HT-29 (cell line): ENCODE data around the gene ARHGAP28. TPM values are rescaled to one million over a fixed set of nuclear protein-coding genes. Genes with fewer than 3 reads are reported as not detected.
"Not testable (repeated sequence)": the region's sequence is repeated elsewhere in the genome, so short reads cannot be mapped to it uniquely, and the experiment has no call there.

Source experiments
- DNase-seq: peaks from one replicate; pipeline ENCODE4 v3.0.0-alpha.2; 2015; ENCODE audit warnings: low spot score
- total RNA-seq: library from RNA; depleted of rRNA; stranded (reverse); fragments of >200 nt; shearing (Covaris generic); gene quantifications from 2 replicates; pipeline ENCODE4 v1.2.3, GENCODE V29; 2014

The ARHGAP28 gene
- total RNA-seq, 1 experiment from 2014 or later, result not detected

- no peak for DNase-seq
These were observed 89.8 kb downstream of the ARHGAP28 start for GRCh38 chr18:6819332-6819731.

GRCh38 chr18:6820314-6820713, 90.8 kb downstream of the ARHGAP28 start:
- DNase-seq, result no peak

GRCh38 chr18:6821356-6821755, 91.8 kb downstream of the ARHGAP28 start:
- DNase-seq, result no peak

GRCh38 chr18:6827161-6827560, 97.6 kb downstream of the ARHGAP28 start:
- not testable (repeated sequence) for DNase-seq

DNA sequence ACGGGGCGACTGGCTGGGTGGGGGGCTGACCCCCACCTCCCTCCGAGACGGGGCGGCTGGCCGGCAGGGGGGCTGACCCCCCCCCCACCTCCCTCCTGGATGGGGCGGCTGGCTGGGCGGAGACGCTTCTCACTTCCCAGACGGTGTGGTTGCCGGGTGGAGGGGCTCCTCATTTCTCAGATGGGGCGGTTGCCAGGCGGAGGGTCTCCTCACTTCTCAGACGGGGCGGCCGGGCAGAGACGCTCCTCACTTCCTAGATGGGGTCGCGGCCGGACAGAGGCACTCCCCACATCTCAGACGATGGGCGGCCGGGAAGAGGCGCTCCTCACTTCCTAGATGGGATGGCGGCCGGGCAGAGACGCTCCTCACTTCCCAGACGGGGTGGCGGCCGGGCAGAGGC, 98.0 kb downstream of the ARHGAP28 start:
- not testable (repeated sequence) for DNase-seq

- DNase-seq, result no peak
These were observed 101.4 kb downstream of the ARHGAP28 start for GRCh38 chr18:6830916-6831315.

DNA sequence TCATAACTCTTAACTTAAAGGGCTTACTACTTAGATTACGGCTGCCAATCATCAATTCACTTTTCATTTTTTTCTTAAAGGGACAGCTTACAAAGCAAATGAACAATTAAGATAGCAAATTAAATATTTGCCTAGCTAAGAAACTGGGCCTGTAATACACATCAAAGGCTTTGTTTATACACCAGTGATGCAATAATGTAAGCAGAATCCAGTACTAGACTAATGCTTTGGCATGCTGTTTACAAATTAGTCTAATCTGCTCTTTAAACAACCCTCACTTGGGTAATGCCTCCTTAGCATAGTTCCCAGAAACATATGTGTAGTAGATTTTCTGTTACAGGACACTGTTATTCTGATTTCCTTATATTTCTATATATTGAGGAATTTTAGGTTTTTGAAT, 105.8 kb downstream of the ARHGAP28 start:
- DNase-seq, result no peak

- DNase-seq, result no peak
These were observed 106.8 kb downstream of the ARHGAP28 start for GRCh38 chr18:6836331-6836730.

DNA sequence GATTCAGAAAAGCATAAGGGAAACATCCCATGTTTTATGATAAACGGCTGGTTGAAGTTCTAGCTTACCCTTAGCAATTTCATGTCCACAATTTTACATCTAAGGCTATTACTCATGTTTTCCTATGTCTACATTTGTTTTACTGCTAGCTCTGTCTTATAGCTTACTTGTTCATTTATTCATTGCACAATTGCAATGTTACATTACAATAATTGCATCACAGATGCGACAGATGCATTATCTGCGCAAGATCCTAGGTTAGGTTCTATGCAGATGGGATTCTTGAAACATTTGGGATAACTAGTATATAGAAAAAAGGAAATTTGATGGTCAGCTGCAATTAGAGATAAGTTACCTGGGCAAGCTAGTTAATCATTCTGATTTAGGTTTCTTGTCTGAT, 108.4 kb downstream of the ARHGAP28 start:
- DNase-seq, result no peak

DNA sequence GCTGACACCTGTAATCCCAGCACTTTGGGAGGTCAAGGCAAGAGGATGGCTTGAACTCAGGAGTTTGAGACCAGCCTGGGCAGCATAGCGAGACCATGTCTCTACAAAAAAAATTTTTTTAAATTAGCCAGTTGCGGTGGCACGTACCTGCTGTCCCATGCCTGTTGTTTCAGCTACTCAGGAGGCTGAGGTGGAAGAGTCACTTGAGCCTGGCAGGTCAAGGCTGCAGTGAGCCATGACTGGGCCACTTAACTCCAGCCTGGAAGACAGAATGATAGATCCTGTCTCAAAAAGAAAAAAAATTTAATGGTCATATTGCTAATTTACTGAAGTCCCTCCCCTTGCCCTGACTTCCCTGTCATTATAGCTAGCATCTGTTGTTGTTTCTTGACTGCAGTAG, 112.6 kb downstream of the ARHGAP28 start:
- DNase-seq, result no peak

DNA sequence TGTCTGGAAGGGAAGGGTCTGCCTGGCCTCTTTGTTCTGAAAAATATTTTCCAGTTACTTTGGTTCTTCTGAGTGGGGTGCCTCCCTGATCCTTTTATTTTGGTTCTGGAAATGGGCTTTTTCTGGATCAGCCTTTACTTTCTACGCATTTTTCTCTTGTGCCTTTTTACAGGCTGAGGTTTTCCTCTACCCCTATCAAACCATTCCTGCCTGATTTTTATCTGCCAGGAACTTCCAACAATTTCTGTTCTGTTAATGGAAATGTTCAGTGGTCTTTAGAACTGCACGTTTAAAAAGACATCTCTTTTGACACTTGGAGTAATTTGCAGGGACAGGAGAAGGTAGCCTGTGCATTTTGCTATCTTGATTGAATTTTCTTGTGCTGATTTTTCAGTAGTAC, 113.8 kb downstream of the ARHGAP28 start:
- DNase-seq, result no peak

DNA sequence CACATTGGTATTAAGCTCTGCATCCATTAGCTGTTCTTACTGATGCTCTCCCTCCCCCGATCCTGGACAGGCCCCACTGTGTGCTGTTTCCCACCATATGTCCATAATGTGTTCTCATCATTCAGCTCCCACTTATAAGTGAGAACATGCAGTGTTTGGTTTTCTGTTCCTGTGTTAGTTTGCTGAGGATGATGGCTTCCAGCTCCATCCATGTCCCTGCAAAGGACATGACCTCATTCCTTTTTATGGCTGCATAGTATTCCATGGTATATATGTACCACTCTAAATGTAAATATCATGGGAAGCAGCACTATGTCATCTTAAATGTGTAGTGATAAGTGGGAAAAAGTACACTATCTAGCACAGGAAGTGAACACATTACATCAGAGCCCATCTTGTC, 116.0 kb downstream of the ARHGAP28 start:
- DNase-seq, result not testable (repeated sequence)

- no peak for DNase-seq
These were observed 120.9 kb downstream of the ARHGAP28 start for GRCh38 chr18:6850396-6850795.

DNA sequence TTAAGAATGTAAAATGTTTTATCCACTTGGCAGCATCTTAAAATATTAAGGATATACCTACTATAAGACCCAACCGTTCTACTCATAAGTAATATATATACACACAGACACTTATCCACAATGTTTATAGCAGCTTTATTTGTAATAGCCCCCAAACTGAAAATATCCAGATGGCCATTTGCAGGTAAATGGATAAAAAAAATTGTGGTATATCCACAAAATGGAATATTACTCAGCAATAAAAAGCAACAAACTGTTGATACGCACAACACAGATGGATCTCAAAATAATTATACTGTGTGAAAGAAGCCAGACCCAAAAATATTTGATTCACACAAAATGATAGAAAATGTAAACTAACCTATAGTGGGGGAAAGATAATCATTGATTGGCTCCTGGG, 122.0 kb downstream of the ARHGAP28 start:
- DNase-seq, result no peak

GRCh38 chr18:6854811-6855210, 125.3 kb downstream of the ARHGAP28 start:
- DNase-seq, result no peak

- no peak for DNase-seq
These were observed 126.3 kb downstream of the ARHGAP28 start for GRCh38 chr18:6855767-6856166.

GRCh38 chr18:6857300-6857699, 127.8 kb downstream of the ARHGAP28 start:
- no peak for DNase-seq

- DNase-seq, result no peak
These were observed 130.3 kb downstream of the ARHGAP28 start for GRCh38 chr18:6859676-6860422.

GRCh38 chr18:6860804-6861448, 131.4 kb downstream of the ARHGAP28 start:
- no peak for DNase-seq

- no peak for DNase-seq
These were observed 135.7 kb downstream of the ARHGAP28 start for GRCh38 chr18:6865251-6865650.

DNA sequence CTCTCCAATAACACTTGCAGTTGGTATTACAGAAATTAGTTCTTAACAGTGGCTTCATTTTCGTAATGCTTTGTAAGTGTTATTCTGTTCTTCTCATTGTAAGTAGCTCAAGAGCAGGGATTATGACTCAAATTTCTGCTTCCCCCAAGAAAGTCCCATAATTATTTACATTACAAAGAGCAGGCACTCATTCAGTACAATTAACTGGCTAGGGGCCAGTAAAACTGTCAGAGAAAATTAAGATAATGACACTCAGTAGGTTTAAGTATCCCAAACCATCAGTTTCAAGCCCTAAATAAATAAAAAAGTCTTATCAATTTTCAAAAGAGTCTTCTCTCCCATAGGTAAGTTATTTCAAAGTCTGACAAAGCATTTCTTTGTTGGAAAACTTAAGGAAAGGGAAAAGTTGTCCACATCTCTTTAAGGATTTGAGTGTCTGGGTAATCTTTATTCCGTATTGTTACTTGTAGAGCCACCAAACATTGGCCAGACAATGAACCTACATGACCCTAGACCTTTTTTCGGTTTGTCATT, 137.1 kb downstream of the ARHGAP28 start:
- no peak for DNase-seq

DNA sequence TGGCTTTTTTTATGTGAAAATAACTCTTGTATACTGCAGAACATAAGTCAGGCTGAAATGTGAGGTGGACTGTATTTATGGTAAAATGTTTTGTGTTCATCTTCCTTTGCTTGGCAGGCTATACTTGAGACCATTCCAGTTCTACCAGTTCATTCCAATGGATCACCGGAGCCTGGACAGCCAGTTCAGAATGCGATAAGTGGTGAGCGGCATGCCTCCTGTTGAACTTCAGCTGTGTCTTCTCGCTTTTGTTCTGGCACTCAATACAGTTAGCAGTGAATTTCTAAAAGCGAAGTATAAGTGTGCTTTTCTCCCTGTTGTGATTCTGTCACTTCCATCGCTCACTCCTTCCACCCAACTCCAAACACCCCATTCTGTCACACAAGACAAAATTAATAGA, 138.5 kb downstream of the ARHGAP28 start:
- no peak for DNase-seq

DNA sequence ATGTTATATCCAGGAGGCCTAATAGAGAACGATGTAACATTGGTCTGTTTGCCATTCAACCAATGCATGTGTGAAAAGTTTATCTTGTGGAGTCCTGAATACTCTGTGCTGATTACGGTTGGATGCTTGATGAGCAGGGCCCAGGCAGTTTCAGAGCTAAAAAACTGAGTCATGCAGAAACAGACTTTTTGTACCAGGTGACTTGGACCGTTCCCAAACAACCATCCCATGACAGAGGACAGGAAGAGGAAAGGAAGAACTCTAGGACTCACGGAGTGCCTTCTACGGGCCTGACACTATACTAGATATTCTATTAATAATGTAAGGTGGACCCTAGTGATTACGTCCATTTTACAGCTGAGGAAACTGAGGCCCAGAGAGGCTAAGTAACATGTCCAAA, 142.1 kb downstream of the ARHGAP28 start:
- no peak for DNase-seq
